Measurements from ENCODE around the gene MYL9.
"Not testable (repeated sequence)": the region's sequence is repeated elsewhere in the genome, so short reads cannot be mapped to it uniquely, and the experiment has no call there.

GRCh38 chr20:36564078-36564725 is 22.9 kb downstream of the MYL9 start:
- not testable (repeated sequence) for TF ChIP-seq POLR2AphosphoS5 (IDR thresholded peaks at IDR 0.05; ENCODE audit: low read depth, low read length); POLR2A (IDR thresholded peaks at IDR 0.05; ENCODE audit: low read depth, low read length); TAF1 (IDR thresholded peaks at IDR 0.05; ENCODE audit: borderline replicate concordance, low read depth, low read length)

All from GM12892 (cell line).